Measurements from ENCODE around the gene WTAP. TPM values are rescaled to one million over a fixed set of nuclear protein-coding genes. Genes with fewer than 3 reads are reported as not detected.
"Not testable (repeated sequence)": the region's sequence is repeated elsewhere in the genome, so short reads cannot be mapped to it uniquely, and the experiment has no call there.

Gene WTAP
- total RNA-seq, 1 donor from 2014 or later: 91.9 TPM

DNA sequence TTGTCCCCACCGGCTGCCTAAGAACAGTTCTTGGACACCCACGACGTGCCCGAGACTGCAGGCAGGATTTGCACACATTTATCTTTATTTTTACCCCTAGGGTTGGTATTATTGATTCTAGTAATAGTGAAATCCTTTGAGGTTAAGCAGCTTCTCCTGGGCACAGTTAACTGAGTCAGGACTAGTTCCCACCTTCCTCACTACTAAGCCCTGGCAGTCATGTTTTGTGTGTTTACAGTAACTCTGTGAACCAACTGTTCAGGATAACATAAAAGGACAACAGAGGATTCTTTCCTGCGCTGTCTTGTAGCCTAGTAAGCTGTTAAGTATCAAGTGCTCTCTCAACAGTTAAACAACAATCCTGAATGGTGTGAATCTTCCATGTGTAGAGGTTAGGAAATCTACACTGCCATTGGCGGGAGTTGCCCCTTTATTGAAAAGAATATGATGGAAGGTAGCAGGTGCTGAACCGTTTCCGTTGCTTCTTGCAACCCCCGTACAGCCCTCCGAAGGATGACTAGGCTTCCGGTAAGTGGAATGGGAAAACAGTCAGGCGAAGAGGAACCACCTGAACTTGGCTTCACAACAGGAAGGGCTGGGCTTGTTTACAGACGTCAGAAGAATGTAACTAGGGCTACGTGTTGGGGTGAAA, 33.3 kb upstream of the WTAP start:
- DNase-seq: no peak

DNA sequence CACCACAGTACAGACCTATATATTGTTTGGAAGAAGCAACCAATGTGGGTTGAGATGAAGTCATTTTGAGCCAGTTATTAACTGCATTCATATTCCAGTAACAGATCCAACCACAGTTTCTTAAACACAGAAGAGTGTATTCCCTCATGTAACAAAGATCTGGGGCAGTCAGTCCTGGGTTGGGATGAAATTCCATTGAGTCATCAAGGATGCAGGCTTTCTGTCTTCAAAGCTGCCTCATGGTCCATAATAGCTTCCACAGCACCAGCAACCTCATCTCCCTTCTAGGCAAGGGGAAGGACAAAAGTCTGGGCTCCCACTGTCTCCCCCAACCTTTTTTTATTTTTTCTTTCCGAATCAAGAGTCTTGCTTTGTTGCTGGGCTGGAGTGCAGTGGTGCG, 31.3 kb upstream of the WTAP start:
- DNase-seq: no peak

DNA sequence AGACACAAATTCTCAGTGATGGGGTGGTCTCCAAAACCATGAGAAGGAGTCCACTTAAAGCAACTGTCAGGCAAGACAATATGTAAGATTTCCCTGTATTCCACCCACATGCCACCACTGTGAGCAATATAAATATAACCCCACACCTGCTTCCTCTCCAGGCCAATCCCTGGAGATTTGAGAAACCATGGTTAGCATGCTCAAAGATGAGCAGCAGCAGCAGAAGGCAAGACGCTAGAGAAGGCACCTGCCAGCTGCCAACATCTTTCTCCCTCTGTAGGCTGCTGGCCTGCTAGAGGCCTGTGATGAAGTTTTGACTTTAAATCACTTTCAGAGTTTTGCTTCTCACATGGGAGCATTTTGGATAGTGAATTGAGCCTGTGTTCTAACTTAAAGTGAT, 26.3 kb upstream of the WTAP start:
- no peak for DNase-seq

DNA sequence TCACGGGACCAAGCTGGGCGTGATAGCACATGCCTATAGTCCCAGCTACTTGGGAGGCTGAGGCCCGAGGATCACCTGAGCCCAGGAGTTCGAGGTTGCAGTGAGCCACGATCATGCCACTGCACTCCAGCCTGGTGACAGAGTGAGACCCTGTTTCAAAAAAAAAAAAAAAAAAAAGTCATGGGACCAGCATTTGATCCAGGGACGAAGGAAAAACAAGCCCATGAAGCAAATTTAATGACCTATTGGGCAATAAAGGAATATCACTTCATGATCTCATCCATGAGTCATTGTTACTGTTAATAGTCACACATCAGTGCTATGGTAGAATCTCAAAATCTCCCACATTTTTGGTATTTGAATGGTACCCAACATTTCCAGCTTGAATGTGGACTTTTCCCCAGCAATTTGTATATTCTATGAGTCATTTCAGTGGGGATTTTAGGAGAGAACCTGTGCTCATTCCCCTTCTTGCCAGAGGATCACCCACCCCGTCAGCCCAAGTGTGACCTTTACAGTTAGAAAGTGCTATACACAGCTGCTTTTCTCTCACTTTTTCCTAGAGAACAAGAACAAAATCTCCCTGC, 25.8 kb upstream of the WTAP start:
- DNase-seq: no peak

DNA sequence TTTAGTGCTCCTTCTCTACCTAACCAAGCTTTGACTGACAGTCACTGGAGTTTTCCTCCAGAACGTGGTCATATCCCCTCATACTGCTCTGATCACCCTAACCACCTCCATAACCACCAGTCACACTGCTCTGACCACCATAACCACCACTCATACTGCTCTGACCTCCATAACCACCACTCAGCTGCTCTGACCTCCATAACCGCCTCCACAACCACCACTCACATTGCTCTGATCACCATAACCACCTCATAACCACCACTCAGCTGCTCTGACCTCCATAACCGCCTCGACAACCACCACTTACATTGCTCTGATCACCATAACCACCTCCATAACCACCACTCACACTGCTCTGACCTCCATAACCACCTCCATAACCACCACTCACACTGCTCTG, 16.7 kb upstream of the WTAP start:
- not testable (repeated sequence) for DNase-seq

DNA sequence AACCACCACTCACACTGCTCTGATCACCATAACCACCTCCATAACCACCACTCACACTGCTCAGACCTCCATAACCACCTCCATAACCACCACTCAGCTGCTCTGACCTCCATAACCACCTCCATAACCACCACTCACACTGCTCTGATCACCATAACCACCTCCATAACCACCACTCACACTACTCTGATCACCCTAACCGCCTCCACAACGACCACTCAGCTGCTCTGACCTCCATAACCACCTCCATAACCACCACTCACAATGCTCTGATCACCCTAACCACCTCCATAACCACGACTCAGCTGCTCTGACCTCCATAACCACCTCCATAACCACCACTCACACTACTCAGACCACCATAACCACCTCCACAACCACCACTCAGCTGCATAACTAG, 14.9 kb upstream of the WTAP start:
- DNase-seq: not testable (repeated sequence)

DNA sequence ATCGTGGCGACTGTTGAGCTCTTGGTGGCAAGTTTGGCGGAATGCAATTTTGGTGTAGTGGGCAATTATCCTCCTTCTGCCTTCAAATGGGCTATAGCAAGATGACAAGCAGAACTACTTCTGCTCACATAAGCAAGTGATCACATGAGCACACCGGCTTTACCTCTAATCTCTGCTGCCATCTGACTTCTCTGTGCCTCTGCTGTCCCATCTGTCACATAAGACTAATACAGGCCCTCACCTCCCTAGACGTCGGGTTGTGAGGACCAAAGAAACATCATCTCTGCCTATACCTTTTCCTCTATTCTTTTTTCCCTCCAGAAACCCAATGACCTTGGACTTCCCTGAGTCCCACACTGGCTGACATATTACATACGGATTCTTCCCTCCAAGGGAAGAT, 13.3 kb upstream of the WTAP start:
- no peak for DNase-seq

DNA sequence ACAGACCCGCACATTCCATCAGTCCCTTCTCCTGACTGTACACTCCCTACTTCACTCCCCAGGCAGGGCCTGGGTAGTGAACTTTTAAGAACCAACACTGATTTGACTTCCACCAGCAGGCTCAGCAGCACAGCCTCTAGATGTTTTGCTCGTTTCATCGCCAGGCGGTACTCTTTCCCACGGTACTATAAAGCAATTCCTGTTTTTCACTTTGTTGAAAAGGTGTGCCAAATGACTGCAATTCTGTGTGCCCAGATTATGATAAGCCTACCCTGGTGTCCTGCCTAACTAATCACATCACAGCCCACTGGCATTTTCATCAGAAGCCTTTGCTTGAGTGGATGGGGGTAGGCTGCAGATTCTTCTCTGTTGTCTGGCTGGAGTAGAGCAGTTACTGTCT, 12.9 kb upstream of the WTAP start:
- no peak for DNase-seq

DNA sequence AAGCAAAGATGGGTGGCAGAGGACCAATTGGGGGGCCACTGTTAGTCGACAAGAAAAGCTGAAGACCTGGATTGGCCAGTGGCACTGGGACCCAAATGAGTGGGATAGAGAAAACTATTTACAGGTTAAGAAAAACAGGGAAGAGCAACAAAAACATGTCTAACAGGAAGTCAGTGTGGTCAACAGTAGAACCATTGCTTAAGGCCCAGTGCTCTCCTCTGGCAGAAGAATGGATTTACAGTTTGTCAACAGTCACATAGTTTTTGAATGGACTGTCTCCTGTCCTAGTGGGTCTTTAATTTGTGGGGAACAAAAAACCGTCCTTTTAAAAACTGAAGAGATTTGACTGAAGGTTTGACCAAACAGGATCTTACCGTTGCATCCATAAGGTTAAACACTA, 12.1 kb upstream of the WTAP start:
- no peak for DNase-seq

DNA sequence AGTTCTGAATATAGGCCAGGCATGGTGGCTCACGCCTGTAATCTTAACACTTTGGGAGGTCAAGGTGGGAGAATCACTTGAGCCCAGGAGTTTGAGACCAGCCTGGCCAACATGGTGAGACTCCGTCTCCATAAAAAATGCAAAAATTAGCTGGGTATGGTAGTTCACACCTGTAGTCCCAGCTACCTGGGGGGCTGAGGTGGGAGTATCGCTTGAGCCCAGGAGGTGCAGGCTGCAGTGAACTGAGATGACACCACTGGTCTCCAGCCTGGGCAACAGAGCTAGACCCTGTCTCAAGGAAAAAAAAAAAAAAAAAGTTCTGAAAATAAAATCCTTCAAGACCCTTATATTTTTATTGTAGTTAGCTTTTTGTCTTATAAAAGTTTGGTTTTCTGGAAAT, 11.7 kb upstream of the WTAP start:
- no peak for DNase-seq

DNA sequence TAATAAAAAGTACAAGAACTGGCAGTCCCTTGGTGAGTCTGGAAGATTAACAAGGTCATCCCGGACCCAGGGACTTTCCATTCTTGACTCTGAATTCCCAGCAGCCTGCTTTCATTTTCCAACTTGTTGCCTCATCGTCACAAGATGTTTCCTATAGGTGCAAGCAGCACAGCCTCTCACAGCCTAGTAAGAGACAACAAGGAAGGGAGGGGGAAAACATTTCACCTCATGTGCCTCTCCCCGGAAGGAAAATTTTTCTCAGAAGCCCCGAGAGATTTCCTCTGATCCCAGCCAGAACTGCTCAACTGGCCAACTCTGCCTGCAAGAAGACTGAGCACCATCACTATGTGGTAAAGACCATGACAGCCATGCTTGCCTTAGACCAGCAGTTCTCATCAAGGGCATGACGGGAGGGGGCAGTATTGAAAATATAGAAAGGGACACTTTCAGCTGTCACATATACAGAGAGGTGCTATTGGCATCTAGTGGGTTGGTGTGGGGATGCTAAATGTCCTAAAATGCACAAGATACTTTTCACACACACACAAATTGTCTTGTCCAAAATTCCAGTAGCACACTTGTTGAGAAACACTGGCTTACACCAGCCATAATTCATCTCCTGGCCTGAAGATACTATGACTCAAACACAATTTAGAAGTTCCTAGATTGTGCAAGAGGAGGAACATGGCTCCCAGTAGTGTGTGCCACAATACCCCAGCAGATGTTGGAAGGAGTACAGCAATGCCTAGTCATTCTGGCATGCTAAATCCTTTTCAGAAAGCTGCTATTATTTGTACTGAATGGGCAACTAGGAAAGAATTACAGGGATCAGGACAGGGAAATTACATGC, 10.8 kb upstream of the WTAP start:
- DNase-seq: no peak

DNA sequence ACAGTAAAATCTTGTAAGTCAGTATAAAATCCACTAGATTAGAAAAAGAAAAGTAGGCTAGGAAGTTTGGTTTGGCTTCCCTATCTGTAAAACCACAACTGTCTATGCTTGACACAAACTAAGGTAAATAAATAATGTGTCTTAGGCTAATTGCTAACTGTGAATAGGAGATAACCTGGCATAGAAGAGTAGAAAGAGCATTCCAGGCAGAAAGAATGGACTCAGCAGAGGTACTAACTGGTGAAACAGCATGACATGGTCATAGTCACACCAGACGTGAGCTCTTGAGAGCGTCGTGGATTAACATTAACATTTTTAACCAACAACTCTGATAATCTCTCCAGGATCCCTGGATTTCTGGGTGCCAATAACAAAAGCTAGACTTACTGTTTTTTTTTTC, 8.7 kb upstream of the WTAP start:
- DNase-seq: no peak

DNA sequence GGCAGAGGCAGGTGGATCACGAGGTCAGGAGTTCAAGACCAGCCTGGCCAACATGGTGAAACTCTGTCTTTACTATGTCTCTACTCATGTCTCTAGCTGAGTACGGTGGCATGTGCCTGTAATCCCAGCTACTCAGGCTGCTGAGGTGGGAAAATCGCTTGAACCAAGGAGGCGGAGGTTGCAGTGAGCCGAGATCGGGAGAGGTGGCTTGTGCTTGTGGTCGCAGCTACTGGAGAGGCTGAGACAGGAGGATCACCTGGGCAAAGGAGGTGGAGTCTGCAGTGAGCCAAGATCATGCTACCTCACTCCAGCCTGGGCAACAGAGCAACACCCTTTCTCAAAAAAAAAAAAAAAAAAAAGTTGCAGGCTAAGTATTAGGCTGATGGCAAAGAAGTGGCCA, 8.0 kb upstream of the WTAP start:
- no peak for DNase-seq

DNA sequence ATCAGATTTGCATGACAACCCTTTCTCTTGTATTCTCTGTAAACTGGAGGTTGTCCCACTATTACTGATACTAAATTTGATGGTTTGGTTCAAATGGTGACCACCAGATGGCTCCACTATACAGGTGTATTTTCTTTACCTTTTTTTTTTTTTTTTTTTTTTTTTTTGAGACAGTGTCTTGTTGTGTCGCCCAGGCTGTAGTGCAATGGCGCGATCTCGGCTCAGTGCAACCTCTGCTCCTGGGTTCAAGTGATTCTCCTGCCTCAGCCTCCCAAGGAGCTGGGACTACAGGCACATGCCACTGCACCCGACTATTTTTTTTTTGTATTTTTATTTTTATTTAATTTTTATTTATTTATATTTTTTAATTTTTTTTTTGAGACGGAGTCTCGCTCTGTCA, 6.6 kb upstream of the WTAP start:
- DNase-seq: no peak

DNA sequence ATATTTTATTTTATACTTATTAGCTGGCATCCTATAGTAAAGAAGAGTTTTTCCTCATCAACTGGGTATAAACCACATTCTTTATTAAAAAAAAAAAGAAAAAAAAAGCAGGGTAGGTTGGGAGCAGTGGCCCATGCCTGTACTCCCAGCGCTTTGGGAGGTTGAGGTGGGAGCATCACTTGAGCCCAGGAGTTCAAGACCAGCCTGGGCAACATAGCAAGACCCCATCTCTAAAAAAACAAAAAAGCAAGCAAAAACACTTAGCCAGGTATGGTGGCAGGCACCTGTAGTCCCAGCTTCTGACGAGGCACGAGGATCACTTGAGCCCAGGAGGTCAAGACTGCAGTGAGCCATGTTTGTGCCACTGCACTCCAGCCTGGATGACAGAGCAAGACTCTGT, 5.3 kb upstream of the WTAP start:
- DNase-seq: not testable (repeated sequence)

DNA sequence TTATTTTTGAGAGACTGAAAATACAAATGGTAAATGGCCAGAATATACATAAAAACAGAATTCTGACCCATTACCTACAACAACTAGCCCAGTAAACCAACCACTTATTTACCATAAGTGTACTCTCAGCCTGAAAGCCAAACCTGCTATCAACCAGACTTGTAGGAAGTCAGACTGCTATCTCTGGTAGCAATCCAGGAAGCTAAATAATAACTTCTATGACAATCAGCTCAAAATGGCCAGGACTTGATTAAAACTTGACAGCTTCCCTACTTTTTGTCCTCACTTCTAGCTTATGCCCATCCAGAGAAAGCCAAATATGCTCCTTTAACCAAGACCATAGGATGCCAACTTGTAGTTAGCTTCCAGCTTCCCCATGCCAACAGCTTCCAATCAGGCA, 4.7 kb upstream of the WTAP start:
- DNase-seq: no peak

DNA sequence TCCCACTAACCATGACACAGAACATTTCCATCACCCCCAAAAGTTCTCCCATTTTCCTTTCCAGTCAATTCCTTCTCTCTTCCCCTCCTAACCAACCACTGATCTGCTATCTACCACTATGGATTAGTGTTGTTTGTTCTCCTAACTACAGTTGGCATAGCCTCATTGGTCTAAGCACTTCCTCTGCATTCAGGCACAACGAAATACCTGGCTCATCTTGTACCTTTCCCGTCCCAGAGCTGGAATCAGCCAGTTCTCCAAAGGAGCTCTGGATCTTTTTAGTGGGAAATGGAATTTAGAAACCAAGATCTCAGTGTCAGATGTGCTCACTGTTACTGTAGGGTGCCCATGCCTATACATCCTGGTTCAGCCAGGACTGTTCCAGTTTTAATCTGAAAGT, 4.0 kb upstream of the WTAP start:
- no peak for DNase-seq

DNA sequence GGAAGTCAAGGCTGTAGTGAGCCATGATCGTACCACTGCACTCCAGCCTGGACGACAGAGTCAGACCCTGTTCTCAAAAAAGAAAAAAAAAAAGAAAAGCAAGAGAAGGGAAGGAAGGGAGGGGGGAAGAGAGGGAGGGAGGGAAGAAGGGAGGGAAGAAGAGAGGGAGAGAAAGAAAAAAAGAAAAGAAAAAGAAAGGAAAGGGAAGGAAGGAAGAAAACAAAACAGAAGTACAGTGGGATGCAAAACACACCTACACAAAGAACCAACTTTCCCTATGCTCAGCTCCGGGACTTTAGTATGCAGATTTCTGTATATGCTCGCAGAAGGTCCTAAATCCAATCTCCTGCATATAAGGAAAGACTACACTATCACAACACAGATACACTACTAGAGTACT, 2.5 kb upstream of the WTAP start:
- DNase-seq: no peak

DNA sequence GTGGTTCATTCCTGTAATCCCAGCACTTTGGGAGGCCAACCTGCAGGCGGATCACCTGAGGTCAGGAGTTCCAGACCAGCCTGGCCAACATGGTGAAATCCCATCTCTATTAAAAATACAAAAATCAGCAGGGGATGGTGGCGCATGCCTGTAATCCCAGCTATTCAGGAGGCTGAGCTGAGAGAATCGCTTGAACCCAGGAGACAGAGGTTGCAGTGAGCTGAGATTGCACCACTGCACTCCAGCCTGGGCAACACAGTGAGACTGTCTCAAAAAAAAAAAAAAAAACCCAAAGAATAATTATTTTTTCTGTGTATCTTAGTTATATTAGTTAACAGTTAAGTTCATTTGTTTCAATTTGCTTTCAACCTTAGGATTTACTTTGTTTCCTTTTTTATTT, 2.1 kb upstream of the WTAP start:
- DNase-seq: not testable (repeated sequence)

DNA sequence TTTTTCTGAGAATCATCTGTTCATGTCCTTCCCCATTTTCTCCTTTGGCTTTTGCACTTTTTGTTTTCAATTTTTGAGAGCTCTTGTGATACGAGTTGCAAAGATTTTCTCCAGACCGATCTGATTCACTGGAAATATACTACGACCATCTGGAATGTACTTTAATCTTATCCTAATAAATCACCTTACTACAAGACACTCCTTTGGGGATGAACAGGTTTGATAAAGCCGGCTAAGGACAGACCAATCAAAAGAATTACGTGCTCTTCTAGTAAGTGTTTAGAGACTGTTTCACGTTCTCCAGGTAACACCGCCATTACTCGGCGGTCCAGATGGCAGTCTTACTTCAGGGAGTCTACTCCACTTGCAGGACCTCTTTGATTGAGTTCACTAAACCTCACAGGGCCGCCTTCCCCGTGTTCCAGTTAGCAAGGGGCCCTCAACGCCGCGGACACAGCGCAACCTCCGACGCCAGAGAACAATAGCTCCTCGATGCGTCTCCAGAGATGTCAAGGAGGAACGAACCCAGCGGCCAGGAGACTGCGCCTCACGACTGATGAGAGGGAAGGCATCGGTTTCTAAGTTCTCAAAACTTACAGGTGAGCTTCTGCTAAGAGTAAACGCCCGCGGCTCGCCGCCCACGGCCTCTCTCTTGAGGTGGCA, 920 bp upstream of the WTAP start:
- DNase-seq: peak; percentile 30

DNA sequence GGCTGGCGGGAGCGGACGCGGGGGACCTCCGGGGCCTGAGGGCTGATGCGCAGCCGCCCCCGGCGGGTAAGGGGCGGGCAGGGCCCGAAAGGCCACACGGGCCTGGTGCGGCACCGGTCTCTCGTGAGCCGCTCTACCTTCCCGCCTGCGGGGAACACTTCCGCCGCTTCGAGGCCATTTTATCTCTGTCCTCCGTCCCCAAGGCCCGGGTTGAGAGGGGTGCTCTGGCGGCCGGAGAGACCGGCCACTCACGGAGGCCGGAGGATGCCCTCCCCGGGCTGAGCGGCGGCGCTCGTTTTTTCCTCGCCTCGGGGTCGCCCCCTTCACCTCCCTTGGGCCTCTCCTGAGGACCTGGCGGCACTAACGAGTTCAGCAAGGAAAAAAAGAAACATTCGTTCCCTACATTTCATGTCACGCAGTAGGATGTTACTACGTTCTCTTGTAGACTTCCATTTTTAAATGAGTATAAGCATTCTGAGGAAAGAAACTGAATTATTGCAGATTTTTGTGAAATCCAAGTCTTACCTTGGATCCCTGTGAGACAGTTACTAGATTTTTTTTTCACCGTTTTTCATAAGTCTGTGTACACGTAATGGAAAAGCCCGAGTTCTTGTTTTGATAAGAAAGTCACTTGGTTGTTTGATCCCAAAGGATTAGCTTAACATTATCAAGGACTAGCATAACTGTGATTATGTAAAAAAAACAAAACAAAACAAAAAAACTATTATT, 575 bp downstream of the WTAP start:
- DNase-seq: peak; percentile 28

DNA sequence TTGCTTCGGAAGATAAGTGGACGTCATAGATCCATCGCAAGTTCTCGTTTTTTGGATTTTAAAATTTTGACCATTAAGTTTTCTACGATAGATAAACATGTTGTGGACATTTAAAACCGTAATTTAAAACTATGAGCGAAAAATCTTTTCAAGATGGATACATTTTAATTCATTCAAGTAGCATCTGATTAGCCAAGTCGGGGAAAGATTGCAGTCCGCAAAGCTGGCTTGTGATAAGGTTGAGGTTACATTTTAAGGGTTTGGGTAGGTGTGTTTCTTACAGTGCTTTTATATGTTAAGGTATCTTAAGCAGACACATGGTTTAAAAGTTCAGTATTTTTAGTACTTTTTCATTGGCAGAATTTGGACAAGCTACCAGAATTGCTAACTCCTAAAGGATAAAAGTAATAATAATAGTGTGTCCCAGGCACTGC, 1.2 kb downstream of the WTAP start:
- DNase-seq: peak; percentile 26
